Stimulated activated naive CD8-positive, alpha-beta T cell treated with anti-CD3 and anti-CD28 coated beads, Interleukin-15, amount 100 ng/mL, for 72 hours (primary cell): ENCODE results near the gene DDX41.
A peak's percentile ranks its signal among the peaks of the same experiment; 100 is the strongest.

Experiments used
- ATAC-seq: fragments of 150-1000 bp; cut with Tn5 transposase; 2 replicates; pipeline ENCODE4 v1.10.0; 2021; ENCODE audit warnings: mild to moderate bottlenecking, moderate library complexity
- DNase-seq, 2 donors: peaks; one replicate each; pipeline ENCODE4 v3.0.0; 2021 to 2022
- H3K27ac Mint-ChIP-seq, 2 donors: one replicate each; pipeline ENCODE4 v1.8.0; 2022; ENCODE audit warnings: mild to moderate bottlenecking in 2 of 2, mixed read lengths in 2 of 2, moderate library complexity in 2 of 2
- H3K27me3 Mint-ChIP-seq: one replicate; pipeline ENCODE4 v1.8.0; 2022; ENCODE audit warnings: mixed read lengths
- H3K4me1 Mint-ChIP-seq: one replicate; pipeline ENCODE4 v1.8.0; 2022; ENCODE audit warnings: mild to moderate bottlenecking, mixed read lengths
- H3K4me3 Mint-ChIP-seq, 2 donors: one replicate each; pipeline ENCODE4 v1.8.0; 2022; ENCODE audit warnings: mild to moderate bottlenecking in 2 of 2, mixed read lengths in 2 of 2, moderate library complexity in 1 of 2
- H3K9me3 Mint-ChIP-seq, 2 donors: one replicate each; pipeline ENCODE4 v1.8.0; 2022; ENCODE audit warnings: mixed read lengths in 2 of 2

DDX41 gene

DNA sequence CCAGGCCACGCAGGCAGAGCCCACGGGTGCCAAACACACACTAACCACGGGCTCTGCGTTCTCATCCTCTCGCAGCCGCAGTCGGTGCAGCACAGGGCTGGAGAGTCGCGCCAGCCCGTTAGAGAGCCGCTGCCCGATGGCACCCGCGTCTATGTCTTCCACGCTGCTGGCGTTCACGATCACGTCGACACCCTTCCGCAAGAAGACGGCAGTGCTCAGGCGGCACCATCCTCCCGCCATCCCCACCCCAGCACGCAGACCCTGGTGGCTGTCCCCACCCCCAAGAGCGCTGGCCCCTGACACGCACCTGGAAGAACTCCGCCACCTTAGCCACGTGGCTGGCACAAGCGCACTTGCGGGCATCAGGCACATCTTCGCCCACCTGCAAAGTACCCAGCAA is 49.3 kb downstream of the DDX41 start:
- peaks cover 61% of the 10 kb centered on the region for H3K4me1 Mint-ChIP-seq
- no peak overlapping the region for H3K4me3 Mint-ChIP-seq
- ATAC-seq: no peak
- H3K27ac Mint-ChIP-seq: no peak overlapping the region
- DNase-seq: no peak
- no peaks in the 10 kb centered on the region for H3K27me3 Mint-ChIP-seq
- no peaks in the 10 kb centered on the region for H3K9me3 Mint-ChIP-seq

- peak overlapping the region in 1 of 2 donors; percentile 11 for H3K4me3 Mint-ChIP-seq
- H3K9me3 Mint-ChIP-seq: no peaks in the 10 kb centered on the region
- DNase-seq (no peak), ATAC-seq (no peak)
- peaks cover 61% of the 10 kb centered on the region for H3K4me1 Mint-ChIP-seq
- no peaks in the 10 kb centered on the region for H3K27me3 Mint-ChIP-seq
- H3K27ac Mint-ChIP-seq: no peak overlapping the region
These were observed 49.9 kb downstream of the DDX41 start for GRCh38 chr5:177466861-177467260.

DNA sequence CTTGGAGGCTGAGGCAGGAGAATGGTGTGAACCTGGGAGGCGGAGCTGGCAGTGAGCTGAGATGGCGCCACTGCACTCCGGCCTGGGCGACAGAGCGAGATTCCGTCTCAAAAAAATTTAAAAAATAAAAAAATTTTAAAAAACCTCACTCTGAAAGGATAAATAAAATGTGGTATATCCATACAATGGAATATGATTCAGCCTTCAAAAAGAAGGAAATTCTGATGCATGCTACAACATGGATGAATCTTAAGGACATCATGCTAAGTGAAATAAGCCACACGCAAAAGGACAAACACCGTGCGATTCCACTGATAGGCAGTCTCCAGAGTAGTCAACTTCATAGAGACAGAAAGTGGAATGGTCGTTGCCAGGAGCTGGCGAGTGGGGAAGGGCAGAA is 51.7 kb downstream of the DDX41 start:
- no peaks in the 10 kb centered on the region for H3K9me3 Mint-ChIP-seq
- H3K27ac Mint-ChIP-seq: no peak overlapping the region
- ATAC-seq: no peak
- DNase-seq: no peak
- H3K4me1 Mint-ChIP-seq: peaks cover 50% of the 10 kb centered on the region
- H3K27me3 Mint-ChIP-seq: no peaks in the 10 kb centered on the region
- H3K4me3 Mint-ChIP-seq: no peak overlapping the region

DNA sequence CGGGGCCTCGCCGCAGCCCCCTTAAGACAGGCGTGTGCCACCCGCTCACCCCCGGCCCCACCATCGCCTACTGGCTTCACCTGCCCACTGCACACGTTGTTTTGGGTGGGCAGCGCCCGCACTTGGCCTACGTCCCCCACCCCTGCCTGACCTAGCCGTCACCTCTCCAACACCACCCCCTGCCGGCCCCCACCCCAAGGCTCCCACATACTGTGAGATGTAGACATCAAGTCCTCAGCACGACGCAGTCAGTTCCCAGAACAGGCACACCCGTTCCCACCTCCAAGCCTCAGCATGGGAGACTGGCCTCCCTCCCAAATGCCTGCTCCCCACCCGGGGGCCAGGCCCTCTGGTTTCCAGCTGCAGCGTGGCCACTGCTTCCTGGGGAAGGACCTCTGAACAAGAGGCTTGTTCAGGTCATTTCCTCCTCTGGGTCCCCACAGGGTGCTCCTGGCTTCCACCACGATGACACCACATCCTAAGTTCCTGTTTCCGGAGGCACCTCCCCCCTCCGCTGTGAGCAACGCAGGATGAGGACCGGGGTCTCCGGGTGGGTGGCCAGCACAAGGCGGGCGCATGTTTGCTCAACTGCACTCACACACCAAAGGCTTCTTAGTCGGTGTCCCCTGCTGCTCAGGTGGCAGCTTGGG is 54.6 kb downstream of the DDX41 start:
- Mint-ChIP-seq H3K4me1 (peaks cover 36% of the 10 kb centered on the region), H3K4me3 (peak overlapping the region; percentile 46 to 51), H3K27me3 (no peaks in the 10 kb centered on the region), H3K27ac (peak overlapping the region; percentile 19 to 82), H3K9me3 (no peaks in the 10 kb centered on the region)
- no peak for ATAC-seq
- DNase-seq: no peak
